ENCODE data around the gene CDH1. TPM values are rescaled to one million over a fixed set of nuclear protein-coding genes. Genes with fewer than 3 reads are reported as not detected.

CDH1 gene
- total and polyA plus RNA-seq, 2 experiments from 2014 or later = 64.1 to 142 TPM

GRCh38 chr16:68793401-68793857 lies 56.3 kb downstream of the CDH1 start:
- Histone ChIP-seq H3K27me3 (ENCODE audit: insufficient read depth) (no peaks in the 10 kb centered on the region), H3K4me2 (peak overlapping the region; percentile 40), H3K4me1 (ENCODE audit: insufficient read depth) (peaks cover 44% of the 10 kb centered on the region), H4K20me1 (replicated peaks; ENCODE audit: insufficient read depth) (no peaks in the 10 kb centered on the region), H3K27ac (ENCODE audit: low read depth) (peak overlapping the region; percentile 90), H3K9me2 (ENCODE audit: insufficient read depth) (no peaks in the 10 kb centered on the region), H3K79me2 (replicated peaks; ENCODE audit: insufficient read depth) (peaks cover 46% of the 10 kb centered on the region), H2AFZ (no peak overlapping the region), H3F3A (replicated peaks; ENCODE audit: low read depth) (peaks cover 27% of the 10 kb centered on the region), H3K4me3 (no peak overlapping the region), H3K36me3 (ENCODE audit: insufficient read depth) (no peaks in the 10 kb centered on the region)
- Mint-ChIP-seq H3K4me3 (no peak overlapping the region; the same call in 2 of the 3 replicates), H3K27ac (peak overlapping the region; percentile 67), H3K9me3 (no peaks in the 10 kb centered on the region; the same call in 2 of the 3 replicates), H3K36me3 (ENCODE audit: low read depth) (peaks cover 14% of the 10 kb centered on the region; the same call in 2 of the 3 replicates), H3K27me3 (ENCODE audit: insufficient read depth, low read depth, poor library complexity) (peaks cover 10% of the 10 kb centered on the region), H3K4me1 (peaks cover 50% of the 10 kb centered on the region)
- DNase-seq (ENCODE audit: low spot score) = no peak
- no peak for TF ChIP-seq REST (IDR thresholded peaks at IDR 0.05; ENCODE audit: unreplicated experiment)
- TF ChIP-seq CREB1 (CRISPR knock-in tag; IDR thresholded peaks at IDR 0.05; ENCODE audit: low read depth) = no peak
- TF ChIP-seq JUNB (IDR thresholded peaks at IDR 0.05; ENCODE audit: unreplicated experiment) = no peak
- TF ChIP-seq ETS1 (IDR thresholded peaks at IDR 0.05) = no peak
- TF ChIP-seq EZH2 (IDR thresholded peaks at IDR 0.05; ENCODE audit: low read depth, unreplicated experiment) = no peak
- ATAC-seq = peak; percentile 7

GRCh38 chr16:68798398-68798797 lies 61.3 kb downstream of the CDH1 start:
- H3K36me3 Mint-ChIP-seq (ENCODE audit: low read depth) = peaks cover 23% of the 10 kb centered on the region
- H3K4me1 ChIP-seq (ENCODE audit: insufficient read depth) = peaks cover 21% of the 10 kb centered on the region
- H3K27ac Mint-ChIP-seq = peak overlapping the region; percentile 53
- no peaks in the 10 kb centered on the region for H3K27me3 ChIP-seq (ENCODE audit: insufficient read depth)
- no peaks in the 10 kb centered on the region for H4K20me1 ChIP-seq (replicated peaks; ENCODE audit: insufficient read depth)
- peaks cover 40% of the 10 kb centered on the region for H3K79me2 ChIP-seq (replicated peaks; ENCODE audit: insufficient read depth)
- H3K4me3 Mint-ChIP-seq = no peak overlapping the region
- peaks cover 27% of the 10 kb centered on the region for H3K4me1 Mint-ChIP-seq
- no peak overlapping the region for H3K4me3 ChIP-seq
- peaks cover 9% of the 10 kb centered on the region; the same call in 1 of the 2 replicates for H3K36me3 ChIP-seq (ENCODE audit: insufficient read depth)
- no peak overlapping the region for H2AFZ ChIP-seq
- no peak for TF ChIP-seq ZNF331 (CRISPR knock-in tag; IDR thresholded peaks at IDR 0.05; ENCODE audit: low read depth)
- no peak overlapping the region for H3K4me2 ChIP-seq
- ATAC-seq = no peak
- H3K9me2 ChIP-seq (ENCODE audit: insufficient read depth) = no peaks in the 10 kb centered on the region
- H3K27ac ChIP-seq (ENCODE audit: low read depth) = peak overlapping the region; percentile 17; the same call in 1 of the 2 replicates
- H3K27me3 Mint-ChIP-seq (ENCODE audit: insufficient read depth, low read depth, poor library complexity) = peaks cover 6% of the 10 kb centered on the region
- H3F3A ChIP-seq (replicated peaks; ENCODE audit: low read depth) = peaks cover 1% of the 10 kb centered on the region; the same call in 1 of the 2 replicates
- H3K9me3 Mint-ChIP-seq = no peaks in the 10 kb centered on the region
- DNase-seq (ENCODE audit: low spot score) = peak; percentile 30

All from GM23338 (cell line).